Mucosa of gallbladder (tissue), 1 donor: ENCODE results near the gene CACHD1. TPM values are rescaled to one million over a fixed set of nuclear protein-coding genes. Genes with fewer than 3 reads are reported as not detected.

Experiments
- DNase-seq: peaks from one replicate; pipeline ENCODE4 v3.0.0-alpha.2; 2020; ENCODE audit warnings: low spot score
- total RNA-seq: library from RNA; stranded (reverse); gene quantifications from one replicate; pipeline ENCODE4 v1.2.1, GENCODE V29; 2021
- donor health status: DM: no; HTN: no; CAD: no.

The CACHD1 gene
- total RNA-seq, 1 donor from 2014 or later = 3.8 TPM

DNA sequence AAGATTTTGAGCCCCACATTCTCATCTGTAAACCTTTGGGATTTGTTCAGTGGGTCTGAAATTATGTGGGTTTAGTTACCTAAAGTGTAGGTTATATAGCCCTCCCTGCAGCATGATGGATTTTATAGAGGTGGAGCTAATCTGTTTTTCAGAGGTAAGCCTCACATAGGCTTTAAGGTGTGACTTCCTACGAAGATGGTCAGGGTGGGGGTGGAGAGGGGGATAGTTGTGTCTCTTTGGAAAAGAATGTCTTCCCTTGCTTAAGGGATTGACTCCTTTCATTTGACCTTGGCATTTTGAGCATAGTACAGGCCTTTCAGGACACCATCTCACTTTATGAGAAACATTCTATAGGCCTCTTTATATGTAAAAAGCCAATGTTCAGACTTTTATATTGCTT, 3.4 kb downstream of the CACHD1 start:
- DNase-seq = no peak

DNA sequence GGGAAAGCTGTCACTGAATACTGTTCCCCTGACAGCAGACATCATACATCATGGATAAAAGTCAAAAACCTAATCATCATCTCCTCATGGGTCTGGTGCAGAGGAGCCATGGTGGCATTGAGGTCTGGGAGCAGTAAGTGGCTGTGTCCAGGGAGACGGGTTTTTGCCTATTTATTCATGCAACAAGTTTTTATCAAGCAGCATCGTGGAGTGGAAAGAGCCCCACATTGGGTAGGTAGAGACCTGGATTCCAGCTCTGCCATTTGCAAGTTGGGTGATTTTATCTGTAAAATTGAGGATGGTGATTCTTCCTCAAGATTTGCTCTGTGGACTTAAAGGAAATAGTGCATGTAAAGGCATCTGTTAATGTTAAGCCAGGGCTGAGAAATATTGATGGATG, 4.2 kb downstream of the CACHD1 start:
- DNase-seq = no peak

DNA sequence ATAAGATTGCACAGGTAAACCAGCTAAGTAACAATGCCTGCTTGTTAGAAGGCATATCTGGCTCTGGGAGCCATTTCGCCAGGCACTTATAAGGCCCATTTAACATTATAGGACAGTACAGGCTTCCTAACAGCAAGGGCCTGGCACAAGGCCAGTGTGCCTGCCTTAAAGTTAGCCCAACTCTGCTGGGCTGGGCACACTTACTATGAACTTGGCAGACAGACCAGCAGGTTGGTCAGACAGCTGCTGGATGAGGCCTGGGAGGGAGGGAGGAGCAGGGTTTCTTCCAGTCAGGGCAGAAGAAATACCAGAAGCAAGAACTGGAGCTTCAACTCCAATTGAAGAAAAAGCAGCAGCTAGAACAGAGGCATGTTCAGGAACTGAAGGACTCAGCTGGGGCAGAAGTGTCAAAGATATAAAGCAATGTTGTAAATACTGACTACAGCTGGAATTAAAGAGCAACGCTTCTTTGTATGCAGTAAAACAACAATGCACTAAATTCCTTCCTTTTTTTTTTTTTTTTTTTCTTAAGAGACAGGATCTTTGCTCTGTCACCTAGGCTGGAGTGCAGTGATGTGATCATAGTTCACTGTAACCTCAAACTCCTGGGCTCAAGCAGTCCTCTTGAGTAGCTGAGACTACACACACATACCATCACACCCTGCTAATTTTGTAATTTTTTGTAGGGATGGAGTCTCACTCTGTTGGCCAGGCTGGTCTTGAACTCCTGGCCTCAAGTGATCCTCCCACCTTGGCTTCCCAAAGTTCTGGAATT, 4.9 kb downstream of the CACHD1 start:
- DNase-seq = peak; percentile 16

DNA sequence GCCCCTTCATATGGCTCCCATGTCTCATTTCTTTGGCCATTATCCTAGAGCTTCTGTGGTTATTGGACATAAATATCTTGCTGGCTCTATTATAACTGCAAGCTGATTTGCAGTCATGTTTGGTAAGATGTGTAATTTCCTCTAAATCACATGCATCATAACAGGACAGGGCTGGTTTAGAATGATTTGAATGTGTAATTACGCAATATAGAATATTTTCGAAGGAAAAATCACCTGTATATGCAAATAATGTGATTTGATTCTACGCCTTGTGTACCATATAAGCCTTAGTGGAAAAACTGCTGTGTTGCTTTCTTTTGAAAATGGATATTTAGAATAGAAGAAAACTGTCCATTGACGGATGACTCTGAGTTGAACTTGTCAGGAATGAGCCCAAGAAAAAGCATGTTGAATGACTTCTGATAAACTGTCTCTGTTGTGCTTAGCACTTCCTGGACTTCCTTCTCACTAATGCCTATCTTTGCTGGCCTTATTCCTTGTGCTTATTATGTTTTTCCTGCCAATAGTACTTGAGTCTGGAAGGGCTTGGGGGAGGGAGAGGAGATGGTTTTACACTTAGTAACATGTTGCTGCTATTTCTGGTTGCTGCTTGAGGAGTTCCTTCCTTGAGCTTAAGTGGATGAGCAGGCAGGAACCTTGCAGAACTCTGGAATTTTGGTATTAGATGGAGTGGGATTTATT, 6.5 kb downstream of the CACHD1 start:
- DNase-seq = no peak

DNA sequence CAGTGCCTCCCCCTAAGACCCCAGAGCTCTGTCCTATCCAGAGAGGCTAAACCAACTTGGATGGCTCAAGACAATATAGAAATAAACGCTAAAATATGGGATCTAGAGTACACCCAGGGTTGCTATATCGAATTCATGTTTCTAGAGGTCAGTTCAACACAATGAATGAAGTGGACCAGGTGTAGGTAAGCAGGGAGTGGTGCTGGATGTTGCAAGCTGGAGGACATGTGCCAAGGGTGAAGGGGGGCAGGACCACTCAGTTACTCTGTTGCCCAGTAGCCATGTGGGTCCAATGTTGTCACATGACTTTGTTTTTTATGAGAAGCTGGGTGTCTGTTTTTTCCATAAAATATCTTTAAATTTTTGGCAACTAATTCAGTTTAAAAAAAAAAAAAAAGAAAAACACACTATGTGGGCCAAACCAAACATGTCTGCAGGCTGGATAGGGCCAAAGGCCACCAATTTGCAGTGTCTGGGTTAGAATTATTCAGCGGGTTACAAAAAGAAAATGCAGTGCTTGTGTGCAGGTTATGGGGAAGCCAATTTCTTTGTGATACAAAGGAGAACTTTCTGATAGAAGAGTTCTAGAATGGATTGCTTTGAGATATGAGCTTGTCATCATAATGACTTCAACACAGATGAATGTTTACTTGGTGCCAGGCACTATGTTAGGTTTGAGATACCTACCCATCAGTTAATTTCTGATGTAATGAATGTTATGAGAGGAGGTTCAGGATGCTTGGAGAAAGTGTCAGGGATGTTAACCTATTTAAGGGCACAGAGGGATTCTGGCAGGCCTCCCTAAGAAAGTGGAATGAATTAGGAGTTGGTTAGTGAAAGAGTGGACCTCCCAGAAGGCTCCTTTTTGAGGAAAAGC, 8.9 kb downstream of the CACHD1 start:
- DNase-seq = no peak

DNA sequence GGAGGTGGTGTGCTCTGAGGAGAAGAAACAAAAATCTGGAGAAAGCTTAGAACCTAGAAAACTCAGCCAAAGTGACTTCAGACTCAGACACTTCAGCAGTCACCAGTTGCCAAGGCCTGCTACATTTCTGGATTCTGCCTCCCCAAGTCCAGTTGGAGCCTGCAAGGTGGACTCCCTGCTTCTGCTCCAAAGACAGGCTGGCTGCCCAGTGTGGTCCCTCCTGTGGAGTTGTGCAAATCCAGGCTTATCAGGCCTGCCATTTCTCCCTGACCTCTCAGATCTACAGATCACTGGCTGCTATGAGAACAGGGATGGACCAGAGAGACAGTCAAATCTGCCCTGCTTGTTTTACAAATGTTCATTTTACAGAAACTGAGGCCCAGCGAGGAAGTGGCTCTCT, 9.9 kb downstream of the CACHD1 start:
- DNase-seq = no peak

DNA sequence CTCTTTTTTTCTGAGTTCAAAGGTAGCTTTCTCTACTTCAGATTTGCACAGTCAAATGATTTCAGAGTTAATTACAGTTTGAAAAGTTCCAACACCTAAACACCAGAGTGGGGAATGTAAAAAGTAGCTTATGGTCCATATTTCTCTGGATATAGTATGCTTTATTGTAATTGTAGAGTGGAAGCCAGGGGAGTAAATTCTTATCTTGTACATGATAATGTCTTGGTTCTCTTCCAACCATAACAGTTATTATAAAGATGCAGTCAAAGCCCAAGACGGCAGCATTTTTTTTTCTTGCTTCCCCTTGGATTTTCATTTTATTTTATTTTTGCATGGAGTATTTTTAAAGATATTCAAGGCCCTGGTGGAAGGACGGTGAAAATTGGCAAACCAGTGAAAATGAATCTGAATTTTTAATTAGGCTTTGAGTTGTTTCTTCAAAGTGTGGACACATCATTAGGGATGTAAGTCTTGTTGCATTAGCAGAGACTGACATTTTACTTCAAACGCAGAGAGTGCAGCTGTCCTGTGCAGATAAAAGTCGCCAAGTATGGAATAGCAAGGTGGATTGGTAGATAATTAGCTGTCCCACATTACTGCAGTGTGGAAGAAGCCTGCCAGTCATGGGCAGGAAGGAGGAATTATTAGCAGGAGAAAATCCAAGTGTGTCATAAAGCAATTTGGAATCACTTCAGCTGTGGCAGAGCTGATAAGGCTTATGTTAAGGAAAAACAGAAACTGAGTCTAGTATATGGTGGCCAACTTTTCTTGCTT, 11.3 kb downstream of the CACHD1 start:
- DNase-seq = no peak

DNA sequence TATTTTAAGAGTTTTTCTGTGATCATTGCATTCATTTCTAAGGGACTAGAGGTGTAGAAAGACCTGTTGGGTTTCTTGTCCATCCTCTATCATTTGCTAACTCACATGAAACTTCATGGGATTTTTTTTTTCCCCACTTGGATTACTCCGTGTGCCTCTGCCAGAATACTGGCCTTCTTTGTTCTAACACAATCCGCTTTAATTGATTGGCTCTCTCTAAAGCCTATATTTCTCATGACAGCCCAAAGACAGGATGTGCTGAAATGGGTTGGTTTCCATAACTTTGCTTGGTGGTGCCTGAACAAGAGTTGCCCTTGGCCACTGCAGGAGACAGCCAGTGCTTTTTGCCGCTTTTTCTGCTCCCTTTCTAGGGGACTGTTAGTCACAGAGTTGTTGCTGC, 12.2 kb downstream of the CACHD1 start:
- DNase-seq = no peak

DNA sequence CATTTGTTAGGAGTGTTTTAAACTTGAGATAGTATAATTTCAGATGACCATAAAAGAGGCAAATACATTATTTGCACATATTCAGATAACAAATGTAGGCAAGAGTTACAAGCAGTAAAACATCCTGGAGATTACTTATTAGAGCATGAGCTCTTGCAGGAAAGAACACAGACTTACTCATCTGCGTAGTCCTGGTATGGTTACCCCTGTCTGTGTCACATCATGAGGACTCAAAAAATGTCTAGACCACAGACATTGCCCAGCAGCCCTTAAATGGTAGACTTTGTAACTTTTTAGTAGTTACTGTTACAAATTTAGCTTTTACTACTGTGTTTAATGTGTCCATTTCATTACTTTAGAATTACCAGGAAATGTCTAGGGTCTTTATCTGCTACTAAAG, 12.8 kb downstream of the CACHD1 start:
- DNase-seq = no peak

DNA sequence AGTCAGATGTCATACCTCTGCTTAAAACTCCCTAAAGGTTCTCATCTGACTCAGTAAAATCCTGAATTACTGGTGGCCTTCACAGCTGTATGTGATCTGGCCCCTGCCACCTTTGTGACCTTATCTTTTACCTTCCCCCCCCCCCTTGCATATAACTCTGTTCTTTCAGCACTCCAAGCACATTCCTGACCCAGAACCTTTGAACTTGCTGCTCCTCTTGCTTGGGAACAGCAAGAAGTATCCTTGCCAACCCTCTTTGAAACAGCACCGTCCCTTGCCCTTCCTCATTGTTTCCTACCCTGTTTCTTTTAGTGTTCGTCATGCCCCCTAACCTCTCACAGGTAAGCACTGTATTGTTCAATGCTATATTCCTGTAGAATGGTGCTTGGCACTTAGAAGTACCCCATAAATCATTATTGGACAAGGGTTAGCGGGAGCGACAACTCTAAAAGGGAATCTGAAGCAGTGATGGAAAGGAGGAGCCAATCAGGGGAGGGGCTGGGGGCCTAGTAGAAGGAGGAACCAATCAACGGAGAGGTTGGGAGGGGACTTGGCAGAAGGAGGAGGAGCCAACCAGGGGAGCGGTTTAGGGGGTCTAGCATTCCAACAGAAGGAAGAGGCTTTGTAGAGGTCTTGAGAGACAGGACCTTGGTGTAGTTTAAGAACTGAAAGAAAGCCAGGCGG, 13.9 kb downstream of the CACHD1 start:
- no peak for DNase-seq

DNA sequence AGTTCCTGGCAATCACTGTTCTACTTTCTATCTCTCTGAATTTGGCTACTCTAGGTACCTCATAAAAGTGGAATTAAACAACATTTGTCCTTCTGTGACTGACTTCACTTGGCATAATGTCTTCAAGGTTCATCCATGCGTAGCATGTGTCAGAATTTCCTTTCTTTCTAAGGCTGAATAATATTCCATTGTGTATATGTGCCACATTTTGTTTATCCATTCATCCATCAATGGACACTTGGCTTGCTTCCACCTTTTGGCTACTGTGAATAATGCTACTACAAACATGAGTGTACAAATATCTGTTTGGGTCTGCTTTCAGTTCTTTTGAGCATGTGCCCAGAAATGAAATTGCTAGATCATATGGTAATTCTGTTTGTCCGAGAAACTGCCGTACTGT, 14.7 kb downstream of the CACHD1 start:
- DNase-seq = no peak

DNA sequence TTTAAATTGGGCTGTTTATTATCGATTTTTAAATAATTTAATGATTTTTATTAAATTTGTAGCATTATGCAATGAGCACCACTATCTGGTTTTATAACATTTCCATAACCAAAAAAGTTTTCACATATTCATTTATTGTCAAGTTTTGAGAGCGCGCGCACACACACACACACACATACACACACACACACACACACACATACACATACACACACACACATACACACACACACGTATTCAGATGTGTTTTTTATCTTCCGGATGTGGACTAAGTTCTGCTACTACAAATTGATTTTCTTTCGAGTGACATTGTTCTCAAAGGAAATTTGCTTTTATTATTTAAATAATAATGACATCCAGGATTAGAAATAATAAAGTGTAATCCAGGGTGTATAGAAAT, 16.3 kb downstream of the CACHD1 start:
- no peak for DNase-seq

DNA sequence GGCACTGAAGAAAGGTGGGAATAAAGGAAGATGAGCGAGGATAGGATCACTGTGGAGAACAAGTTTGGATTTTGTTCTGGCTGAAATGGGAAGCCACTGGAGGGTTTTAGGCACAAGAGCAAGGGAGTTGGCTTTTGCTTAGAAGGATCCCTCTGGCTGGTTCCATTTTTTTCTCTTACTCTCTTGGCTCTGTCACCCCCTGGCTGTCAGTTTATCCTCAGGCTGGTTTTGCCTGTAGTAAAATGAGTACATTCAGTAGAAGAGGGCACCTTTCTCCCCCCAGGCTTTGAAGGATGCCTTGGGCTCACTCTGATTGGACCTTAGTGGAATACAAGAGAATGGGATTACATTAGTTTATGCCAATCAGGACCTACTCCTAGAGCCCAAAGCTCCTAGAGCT, 17.1 kb downstream of the CACHD1 start:
- no peak for DNase-seq

DNA sequence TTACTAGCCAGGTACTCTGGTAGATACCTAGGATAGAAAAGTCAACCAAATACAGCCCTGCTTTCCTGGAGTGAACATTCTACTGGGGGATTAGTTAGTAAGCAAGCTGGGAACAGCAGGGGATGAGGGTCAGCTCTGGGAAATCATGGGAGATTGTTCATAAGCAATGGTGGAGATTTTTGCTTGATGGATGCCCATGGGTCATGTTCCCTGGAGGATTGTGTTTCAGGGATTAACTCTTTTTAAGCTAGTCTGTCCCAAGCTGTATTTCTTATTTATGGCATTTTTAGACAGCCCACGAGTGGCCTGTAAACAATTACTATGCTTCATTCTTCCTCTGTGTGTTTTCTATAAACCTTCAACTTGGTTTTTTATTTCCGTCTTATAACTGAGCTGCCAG, 18.9 kb downstream of the CACHD1 start:
- DNase-seq = no peak

DNA sequence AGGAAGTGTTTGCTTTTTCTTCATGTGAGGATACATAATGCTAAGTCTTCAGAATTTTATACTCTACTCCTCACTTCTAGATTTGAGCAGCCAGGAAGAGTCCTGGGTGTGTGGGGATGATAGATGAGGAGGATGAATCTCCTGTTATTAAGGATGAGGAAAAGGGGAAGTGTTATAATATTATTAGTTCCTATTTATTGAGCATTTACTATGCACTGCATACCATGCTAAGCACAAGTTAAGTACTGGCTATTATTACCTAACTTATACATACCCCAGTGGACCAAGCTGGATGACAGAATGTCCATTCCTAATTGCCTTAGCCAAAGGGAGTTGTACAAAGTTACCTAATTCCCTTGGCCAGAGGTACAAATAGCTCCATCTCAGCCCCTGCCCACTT, 19.8 kb downstream of the CACHD1 start:
- no peak for DNase-seq

DNA sequence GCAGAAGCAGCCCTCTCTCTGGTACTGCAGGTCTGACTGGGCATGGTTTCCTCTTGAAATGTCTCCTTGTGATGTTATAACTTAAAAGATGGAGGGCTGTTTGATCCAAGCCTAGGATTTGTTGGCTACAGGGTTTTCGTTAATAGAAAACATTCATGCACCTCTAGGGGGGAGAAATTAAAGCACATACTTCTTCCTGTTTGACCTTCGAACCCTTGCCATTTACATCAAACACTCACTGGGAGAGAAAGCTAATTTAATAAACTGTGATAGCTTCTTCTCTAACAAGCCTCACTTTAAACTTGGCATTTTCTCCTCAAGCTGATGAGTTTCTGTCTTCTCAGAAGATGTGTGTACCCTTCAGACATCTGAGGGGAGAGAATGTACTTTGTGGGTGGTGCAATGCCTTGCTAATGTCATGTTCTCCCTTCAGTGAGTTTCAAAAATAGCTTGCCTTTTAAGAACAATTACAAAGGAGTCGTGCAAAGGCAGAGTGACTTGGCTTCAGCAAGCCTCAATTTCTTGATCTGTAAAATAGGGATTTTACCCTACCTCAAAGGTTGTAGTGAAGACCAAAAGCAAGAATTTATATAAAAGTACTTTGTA, 20.4 kb downstream of the CACHD1 start:
- no peak for DNase-seq

DNA sequence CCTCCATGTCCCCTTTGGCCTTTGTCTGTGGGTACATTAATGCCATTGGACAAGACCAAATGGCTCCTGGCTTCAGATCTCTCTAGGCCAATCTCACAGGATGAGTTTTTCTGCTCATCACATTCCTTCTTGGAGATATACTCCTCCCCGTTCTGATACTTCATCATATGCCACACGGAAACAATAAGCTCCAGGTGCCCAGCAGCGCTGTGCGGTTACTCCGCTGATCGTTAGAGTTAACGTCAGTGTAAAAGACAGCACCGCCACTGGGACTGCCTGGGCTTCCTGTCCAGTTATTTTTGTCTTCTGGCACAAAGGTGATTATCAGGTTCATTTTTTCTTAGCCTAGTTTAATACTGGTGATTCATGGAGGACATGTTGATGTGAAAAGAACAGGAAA, 22.5 kb downstream of the CACHD1 start:
- no peak for DNase-seq

DNA sequence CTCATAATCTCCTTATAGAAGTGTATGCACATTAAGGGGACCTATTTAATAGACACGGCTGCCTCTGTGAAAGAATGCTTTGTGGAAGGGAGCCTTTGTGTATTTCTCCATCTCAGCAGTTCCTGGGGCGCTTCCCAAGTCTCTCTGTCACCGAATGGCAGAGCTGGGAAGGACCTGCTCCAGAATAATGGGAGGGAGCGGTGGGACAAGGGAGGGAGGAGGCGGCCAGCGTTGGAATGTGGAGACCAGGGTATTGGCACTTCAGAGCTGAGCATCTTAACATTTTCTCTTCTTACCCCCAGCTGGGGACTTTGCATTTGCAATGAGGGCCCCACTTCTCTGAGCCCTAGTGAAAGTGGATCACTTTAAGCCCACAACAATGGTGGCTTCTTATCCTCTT, 23.9 kb downstream of the CACHD1 start:
- DNase-seq = no peak

DNA sequence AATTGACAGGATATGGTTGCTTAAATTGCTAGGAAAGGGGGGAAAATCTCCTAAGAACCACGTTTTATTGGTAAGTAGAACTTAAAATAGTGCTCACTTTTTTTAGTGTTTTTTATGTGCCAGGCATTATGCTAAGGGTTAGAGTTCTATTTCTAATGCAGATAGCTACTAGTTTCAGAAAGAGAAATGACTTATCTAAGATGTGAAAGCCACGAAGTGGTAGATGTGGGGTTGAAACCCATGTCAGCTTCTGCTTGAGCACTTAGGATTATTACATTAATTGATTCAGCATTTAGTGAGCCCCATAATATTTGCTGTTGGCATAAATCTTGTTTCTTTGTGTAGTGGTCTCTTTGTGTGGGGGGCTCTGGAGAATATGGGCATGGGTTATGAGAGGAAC, 24.7 kb downstream of the CACHD1 start:
- no peak for DNase-seq

DNA sequence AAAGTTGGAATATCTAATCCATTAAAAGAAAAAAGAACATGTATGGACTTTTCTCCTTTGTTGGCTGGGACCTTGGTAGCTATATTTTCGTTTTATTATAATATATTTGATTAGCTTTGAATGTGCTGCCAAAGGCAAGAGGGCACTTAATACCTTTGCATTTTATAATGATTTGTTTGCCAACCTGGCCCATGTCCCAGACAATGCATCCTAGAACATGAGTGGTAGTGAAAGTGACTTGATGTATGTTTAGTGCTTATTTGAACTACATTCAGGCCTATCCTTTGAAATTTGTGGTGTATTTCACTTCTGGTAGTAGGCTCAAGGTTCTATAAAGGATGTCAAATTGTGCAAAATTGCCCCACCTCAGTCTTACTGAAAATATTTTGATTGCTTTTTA, 25.9 kb downstream of the CACHD1 start:
- DNase-seq = no peak

DNA sequence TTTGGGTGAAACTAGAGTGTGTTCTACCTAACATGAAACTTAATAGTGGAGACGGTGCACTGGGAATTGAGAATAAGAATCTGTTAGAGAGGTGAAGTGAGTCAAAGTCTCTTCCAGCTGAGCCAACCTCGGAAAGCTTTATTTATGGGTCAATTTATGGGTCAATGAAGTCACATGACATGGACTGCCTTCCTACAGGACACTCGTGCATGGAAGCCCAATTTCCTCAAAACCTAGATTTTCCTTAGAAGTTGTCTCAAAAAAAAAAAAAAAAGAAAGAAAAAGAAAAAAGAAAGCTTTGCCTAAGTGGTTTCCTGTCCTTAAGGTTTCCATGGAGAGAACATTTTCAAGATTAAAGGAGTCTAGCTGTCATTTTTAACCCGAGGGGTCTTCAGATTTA, 26.7 kb downstream of the CACHD1 start:
- DNase-seq = no peak
